Measurements from ENCODE around the gene CEBPZ.

Gene CEBPZ

GRCh38 chr2:37180640-37181039, 50.8 kb downstream of the CEBPZ start:
- TF ChIP-seq CTCF (IDR thresholded peaks at IDR 0.05), result no peak

- no peak for TF ChIP-seq CTCF (IDR thresholded peaks at IDR 0.05)
Observed at GRCh38 chr2:37180006-37180639, 51.3 kb downstream of the CEBPZ start.

GRCh38 chr2:37173741-37174140, 57.7 kb downstream of the CEBPZ start:
- no peak for TF ChIP-seq CTCF (IDR thresholded peaks at IDR 0.05)

- no peak for TF ChIP-seq CTCF (IDR thresholded peaks at IDR 0.05)
Observed at GRCh38 chr2:37171624-37171950, 59.8 kb downstream of the CEBPZ start.

DNA sequence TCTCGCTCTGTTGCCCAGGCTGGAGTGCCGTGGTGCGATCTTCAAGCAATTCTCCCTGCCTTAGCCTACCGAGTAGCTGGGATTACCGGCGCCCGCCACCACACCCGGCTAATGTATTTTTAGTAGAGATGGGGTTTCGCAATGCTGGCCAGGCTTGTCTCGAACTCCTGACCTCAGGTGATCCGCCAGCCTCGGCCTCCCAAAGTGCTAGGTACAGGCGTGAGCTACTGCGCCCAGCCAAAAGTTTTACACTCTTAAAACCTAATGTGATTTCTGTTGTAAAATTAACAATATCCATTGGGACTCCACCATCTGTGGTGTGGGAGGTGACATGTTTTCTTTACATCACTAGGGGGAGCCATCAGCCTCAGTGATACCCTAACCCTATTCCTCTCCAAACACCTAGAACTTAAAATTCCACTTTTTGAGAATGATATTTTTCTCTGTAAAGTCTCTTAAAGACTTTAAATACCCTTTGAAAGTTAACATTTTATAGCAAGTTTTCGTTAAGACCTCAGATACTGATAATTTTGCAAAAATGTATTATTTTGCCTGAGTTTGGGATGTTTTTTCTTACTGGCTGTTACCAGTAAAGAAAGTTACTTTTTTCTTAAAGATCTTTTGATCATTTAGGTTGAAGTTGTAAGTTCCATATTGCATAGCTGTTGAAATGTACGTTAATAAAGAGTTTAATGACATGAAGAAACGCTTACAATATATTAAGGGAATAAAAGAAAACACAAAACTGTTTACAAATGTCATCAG, 63.0 kb downstream of the CEBPZ start:
- peak; percentile 71 for TF ChIP-seq CTCF (IDR thresholded peaks at IDR 0.05)

DNA sequence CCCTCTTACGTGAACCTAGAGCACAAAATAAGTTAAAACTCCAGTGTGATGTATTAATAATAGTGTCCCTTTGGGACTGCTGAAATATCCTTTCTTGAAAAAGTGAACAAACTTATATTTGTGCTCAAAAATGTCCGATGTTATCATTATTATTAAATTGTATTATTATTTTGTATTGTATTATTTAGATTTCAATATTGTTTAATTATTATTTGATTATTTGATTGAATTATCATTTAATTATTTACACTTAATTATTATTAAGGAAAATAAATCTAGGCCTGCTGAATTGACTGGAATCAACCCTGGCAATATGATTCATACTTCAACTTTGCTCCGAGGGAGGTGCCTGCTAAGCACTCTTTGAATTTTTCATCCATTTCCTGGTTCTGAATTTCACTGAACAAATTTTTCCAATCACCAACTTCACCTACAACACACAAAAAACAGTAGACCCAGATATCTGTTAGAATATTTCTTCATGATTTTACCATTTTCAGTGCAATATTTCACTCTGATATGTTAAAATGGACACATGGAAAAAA, 63.7 kb downstream of the CEBPZ start:
- TF ChIP-seq CTCF (IDR thresholded peaks at IDR 0.05), result no peak

DNA sequence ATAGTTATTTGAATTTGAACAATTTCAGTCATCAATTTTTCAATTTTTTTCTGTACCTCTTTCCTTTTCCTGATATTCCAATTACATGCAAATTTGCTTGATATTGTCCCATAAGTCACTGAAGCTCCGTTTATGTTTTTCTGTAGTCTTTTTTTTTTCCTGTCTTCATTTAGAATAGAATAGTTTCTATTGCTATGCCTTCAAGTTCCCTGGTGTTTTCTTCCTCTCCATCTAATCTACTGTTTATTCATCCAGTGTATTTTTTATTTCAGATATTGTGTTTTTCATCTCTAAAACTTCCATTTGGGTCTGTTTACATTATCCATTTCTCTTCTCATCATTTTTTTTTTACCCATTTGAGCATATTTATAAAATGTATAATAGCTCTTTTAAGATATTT, 66.6 kb downstream of the CEBPZ start:
- TF ChIP-seq CTCF (IDR thresholded peaks at IDR 0.05), result no peak

All from LNCAP (cell line).